Kidney capillary endothelial cell (primary cell): ENCODE measurements around the gene RFX3.

Source experiments
- DNase-seq: peaks from one replicate; pipeline ENCODE4 v3.0.0-alpha.2; 2018; ENCODE audit warnings: low spot score

RFX3 gene

GRCh38 chr9:3433754-3434153 is 92.0 kb downstream of the RFX3 start:
- DNase-seq, result no peak

GRCh38 chr9:3433066-3433465 is 92.7 kb downstream of the RFX3 start:
- DNase-seq, result no peak

GRCh38 chr9:3431890-3432289 is 93.9 kb downstream of the RFX3 start:
- no peak for DNase-seq

GRCh38 chr9:3419893-3420292 is 105.9 kb downstream of the RFX3 start:
- no peak for DNase-seq

GRCh38 chr9:3415906-3416305 is 109.9 kb downstream of the RFX3 start:
- DNase-seq, result no peak

GRCh38 chr9:3413984-3414383 is 111.8 kb downstream of the RFX3 start:
- DNase-seq, result no peak

- no peak for DNase-seq
Measured at GRCh38 chr9:3410461-3410860, 115.3 kb downstream of the RFX3 start.

GRCh38 chr9:3409453-3409852 is 116.3 kb downstream of the RFX3 start:
- DNase-seq, result no peak

- no peak for DNase-seq
Measured at GRCh38 chr9:3403315-3403714, 122.5 kb downstream of the RFX3 start.

- no peak for DNase-seq
Measured at GRCh38 chr9:3401221-3401954, 124.4 kb downstream of the RFX3 start.

- DNase-seq, result no peak
Measured at GRCh38 chr9:3398232-3398648, 127.6 kb downstream of the RFX3 start.

GRCh38 chr9:3397766-3398165 is 128.0 kb downstream of the RFX3 start:
- no peak for DNase-seq

GRCh38 chr9:3391414-3391813 is 134.4 kb downstream of the RFX3 start:
- DNase-seq, result no peak

GRCh38 chr9:3386753-3387152 is 139.0 kb downstream of the RFX3 start:
- no peak for DNase-seq

GRCh38 chr9:3385871-3386270 is 139.9 kb downstream of the RFX3 start:
- peak; percentile 2 for DNase-seq

GRCh38 chr9:3371842-3372241 is 154.0 kb downstream of the RFX3 start:
- no peak for DNase-seq

GRCh38 chr9:3370715-3371114 is 155.1 kb downstream of the RFX3 start:
- no peak for DNase-seq

- no peak for DNase-seq
Measured at GRCh38 chr9:3367185-3367584, 158.6 kb downstream of the RFX3 start.

- DNase-seq, result no peak
Measured at GRCh38 chr9:3361689-3362392, 164.0 kb downstream of the RFX3 start.

GRCh38 chr9:3361116-3361515 is 164.7 kb downstream of the RFX3 start:
- no peak for DNase-seq

- DNase-seq, result no peak
Measured at GRCh38 chr9:3360245-3360644, 165.6 kb downstream of the RFX3 start.

- DNase-seq, result no peak
Measured at GRCh38 chr9:3359778-3360177, 166.0 kb downstream of the RFX3 start.

- no peak for DNase-seq
Measured at GRCh38 chr9:3359048-3359692, 166.6 kb downstream of the RFX3 start.
